Central memory CD8-positive, alpha-beta T cell (primary cell): ENCODE measurements around the gene TRAPPC2L.
A peak's percentile ranks its signal among the peaks of the same experiment; 100 is the strongest.

Experiments used
- ATAC-seq: fragments of 150-1000 bp; cut with Tn5 transposase; replicated peaks from 2 replicates; pipeline ENCODE4 v1.10.0; 2022; ENCODE audit warnings: mild to moderate bottlenecking, moderate FRiP score, moderate number of reproducible peaks; ENCODE audit not compliant: poor library complexity, severe bottlenecking; ENCODE audit errors: extremely low read depth
- DNase-seq, 2 donors: peaks; one replicate each; pipeline ENCODE4 v3.0.0; 2021; ENCODE audit warnings: low spot score in 2 of 2
- H3K27ac Mint-ChIP-seq: one replicate; pipeline ENCODE4 v1.8.0; 2022; ENCODE audit warnings: low read depth, mild to moderate bottlenecking, moderate library complexity, mixed read lengths
- H3K27me3 Mint-ChIP-seq: one replicate; pipeline ENCODE4 v1.8.0; 2022; ENCODE audit warnings: mixed read lengths
- H3K36me3 Mint-ChIP-seq: one replicate; pipeline ENCODE4 v1.8.0; 2022; ENCODE audit warnings: mild to moderate bottlenecking, moderate library complexity, mixed read lengths; ENCODE audit not compliant: insufficient read depth
- H3K4me1 Mint-ChIP-seq: one replicate; pipeline ENCODE4 v1.8.0; 2022; ENCODE audit warnings: mixed read lengths
- H3K4me3 Mint-ChIP-seq: one replicate; pipeline ENCODE4 v1.8.0; 2022; ENCODE audit warnings: mild to moderate bottlenecking, moderate library complexity, mixed read lengths
- H3K9me3 Mint-ChIP-seq: one replicate; pipeline ENCODE4 v1.8.0; 2022; ENCODE audit warnings: mixed read lengths

Gene TRAPPC2L

GRCh38 chr16:88813269-88814143 lies 43.4 kb upstream of the TRAPPC2L start:
- no peaks in the 10 kb centered on the region for H3K9me3 Mint-ChIP-seq

GRCh38 chr16:88814144-88814502 lies 42.8 kb upstream of the TRAPPC2L start:
- ATAC-seq (no peak), DNase-seq (no peak)
- Mint-ChIP-seq H3K27ac (no peak overlapping the region), H3K4me3 (no peak overlapping the region), H3K36me3 (peaks cover 15% of the 10 kb centered on the region), H3K4me1 (peaks cover 18% of the 10 kb centered on the region), H3K27me3 (no peaks in the 10 kb centered on the region), H3K9me3 (no peaks in the 10 kb centered on the region)

More at GRCh38 chr16:88813269-88814143, 43.4 kb upstream of the TRAPPC2L start:
- peak overlapping the region; percentile 88 for H3K4me3 Mint-ChIP-seq
- H3K36me3 Mint-ChIP-seq = peaks cover 14% of the 10 kb centered on the region
- no peaks in the 10 kb centered on the region for H3K27me3 Mint-ChIP-seq
- peaks cover 18% of the 10 kb centered on the region for H3K4me1 Mint-ChIP-seq
- no peak for ATAC-seq
- no peak for DNase-seq
- no peak overlapping the region for H3K27ac Mint-ChIP-seq

DNA sequence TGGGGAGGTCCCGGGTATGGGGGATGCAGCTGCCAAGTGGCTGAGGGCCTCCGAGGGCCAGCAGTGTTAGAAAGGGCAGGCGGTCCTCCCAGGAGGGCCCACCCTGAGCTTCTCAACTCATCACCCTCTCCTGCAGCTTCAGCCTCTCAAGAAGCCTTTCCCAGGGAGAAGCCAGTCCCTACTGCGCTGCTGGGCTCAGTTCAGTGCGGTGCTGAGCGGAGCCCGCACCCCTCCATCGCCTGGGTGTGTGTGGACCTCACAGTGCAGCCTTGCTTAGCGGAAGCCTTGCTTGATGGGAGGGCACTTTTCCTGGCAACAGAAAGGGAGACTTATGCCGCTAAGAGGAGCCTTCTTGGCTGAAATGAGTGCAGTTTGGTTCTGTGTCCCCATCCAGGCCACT lies 41.7 kb upstream of the TRAPPC2L start:
- ATAC-seq = no peak
- no peaks in the 10 kb centered on the region for H3K9me3 Mint-ChIP-seq
- DNase-seq = no peak
- peaks cover 14% of the 10 kb centered on the region for H3K4me1 Mint-ChIP-seq
- peaks cover 11% of the 10 kb centered on the region for H3K36me3 Mint-ChIP-seq
- no peaks in the 10 kb centered on the region for H3K27me3 Mint-ChIP-seq
- no peak overlapping the region for H3K4me3 Mint-ChIP-seq
- no peak overlapping the region for H3K27ac Mint-ChIP-seq

- ATAC-seq (no peak), DNase-seq (peak; percentile 30 to 41)
- Mint-ChIP-seq H3K9me3 (no peaks in the 10 kb centered on the region), H3K36me3 (peaks cover 11% of the 10 kb centered on the region), H3K27ac (no peak overlapping the region), H3K4me3 (no peak overlapping the region), H3K4me1 (peaks cover 10% of the 10 kb centered on the region), H3K27me3 (no peaks in the 10 kb centered on the region)
Measured at GRCh38 chr16:88815901-88816589, 40.9 kb upstream of the TRAPPC2L start.

GRCh38 chr16:88816736-88817535 lies 40.0 kb upstream of the TRAPPC2L start:
- H3K36me3 Mint-ChIP-seq = peaks cover 6% of the 10 kb centered on the region
- ATAC-seq = no peak
- H3K27me3 Mint-ChIP-seq = no peaks in the 10 kb centered on the region
- no peak for DNase-seq
- no peak overlapping the region for H3K4me3 Mint-ChIP-seq
- peaks cover 3% of the 10 kb centered on the region for H3K4me1 Mint-ChIP-seq
- no peak overlapping the region for H3K27ac Mint-ChIP-seq
- H3K9me3 Mint-ChIP-seq = no peaks in the 10 kb centered on the region

GRCh38 chr16:88817785-88818574 lies 38.9 kb upstream of the TRAPPC2L start:
- Mint-ChIP-seq H3K9me3 (no peaks in the 10 kb centered on the region), H3K4me3 (no peak overlapping the region), H3K36me3 (peaks cover 2% of the 10 kb centered on the region), H3K4me1 (no peaks in the 10 kb centered on the region), H3K27ac (no peak overlapping the region), H3K27me3 (no peaks in the 10 kb centered on the region)
- no peak for ATAC-seq
- DNase-seq = no peak

- ATAC-seq (no peak), DNase-seq (no peak)
- Mint-ChIP-seq H3K4me3 (no peak overlapping the region), H3K27ac (no peak overlapping the region), H3K27me3 (no peaks in the 10 kb centered on the region), H3K9me3 (no peaks in the 10 kb centered on the region), H3K4me1 (no peaks in the 10 kb centered on the region), H3K36me3 (peaks cover 2% of the 10 kb centered on the region)
Measured at GRCh38 chr16:88818575-88818874, 38.4 kb upstream of the TRAPPC2L start.

DNA sequence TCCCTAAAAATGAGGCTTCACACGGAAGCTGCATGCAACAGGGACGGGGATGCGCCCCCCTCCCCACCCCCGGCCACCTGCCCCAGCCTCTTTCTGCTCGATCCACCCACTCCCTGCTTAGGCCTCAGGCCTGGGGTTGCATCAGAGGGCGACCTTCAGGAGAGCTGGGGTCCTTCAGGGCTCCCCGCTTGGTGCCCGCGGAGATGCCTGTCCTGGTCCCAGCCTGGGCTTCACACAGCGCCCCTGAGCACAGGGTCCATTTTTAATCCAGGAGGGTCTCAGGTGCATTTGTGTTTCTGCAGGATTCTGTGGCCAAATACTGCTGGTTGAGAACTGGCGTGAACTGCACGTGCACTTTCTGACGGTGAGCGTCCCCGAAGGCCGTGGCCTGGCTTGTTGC lies 37.8 kb upstream of the TRAPPC2L start:
- no peaks in the 10 kb centered on the region for H3K9me3 Mint-ChIP-seq
- no peaks in the 10 kb centered on the region for H3K4me1 Mint-ChIP-seq
- H3K27ac Mint-ChIP-seq = no peak overlapping the region
- H3K27me3 Mint-ChIP-seq = no peaks in the 10 kb centered on the region
- peaks cover 2% of the 10 kb centered on the region for H3K36me3 Mint-ChIP-seq
- no peak for ATAC-seq
- H3K4me3 Mint-ChIP-seq = no peak overlapping the region
- no peak for DNase-seq

DNA sequence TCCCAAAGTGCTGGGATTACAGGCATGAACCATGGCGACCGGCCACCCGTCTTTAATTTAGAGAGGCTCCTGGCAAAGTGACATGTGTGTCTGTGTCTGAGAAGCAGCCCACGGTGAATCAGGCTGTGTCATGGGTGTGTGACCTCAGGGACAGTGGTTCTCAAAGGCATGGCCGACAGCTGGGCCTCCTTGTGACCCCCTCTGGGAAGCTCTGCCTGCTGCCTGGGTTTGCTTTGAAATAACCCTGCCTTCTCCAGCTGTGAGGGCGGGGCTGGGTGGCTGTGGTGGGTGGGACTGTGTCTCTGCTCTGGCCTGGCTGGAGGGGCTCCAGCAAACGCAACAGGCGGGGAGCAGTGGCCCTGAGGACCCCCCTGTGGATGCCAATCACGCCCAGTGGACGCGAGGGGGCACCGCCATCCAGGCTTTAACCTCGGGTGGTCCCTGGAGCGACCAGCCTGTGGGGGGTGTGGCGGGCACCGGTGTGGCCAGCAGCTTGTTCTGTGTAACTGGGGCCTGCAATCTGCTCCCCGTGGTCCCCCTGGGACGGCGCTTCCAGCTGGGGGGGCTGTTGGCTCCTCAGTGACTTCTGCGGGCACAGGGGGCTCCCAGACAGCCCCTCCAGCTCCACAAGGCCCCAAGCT lies 36.4 kb upstream of the TRAPPC2L start:
- peaks cover 2% of the 10 kb centered on the region for H3K36me3 Mint-ChIP-seq
- ATAC-seq = no peak
- no peaks in the 10 kb centered on the region for H3K27me3 Mint-ChIP-seq
- H3K9me3 Mint-ChIP-seq = no peaks in the 10 kb centered on the region
- H3K27ac Mint-ChIP-seq = no peak overlapping the region
- DNase-seq = no peak
- H3K4me1 Mint-ChIP-seq = no peaks in the 10 kb centered on the region
- H3K4me3 Mint-ChIP-seq = no peak overlapping the region

- no peaks in the 10 kb centered on the region for H3K9me3 Mint-ChIP-seq
- H3K4me3 Mint-ChIP-seq = no peak overlapping the region
- DNase-seq (no peak), ATAC-seq (no peak)
- H3K36me3 Mint-ChIP-seq = peaks cover 2% of the 10 kb centered on the region
- no peak overlapping the region for H3K27ac Mint-ChIP-seq
- H3K4me1 Mint-ChIP-seq = no peaks in the 10 kb centered on the region
- H3K27me3 Mint-ChIP-seq = no peaks in the 10 kb centered on the region
Measured at GRCh38 chr16:88821168-88821850, 35.6 kb upstream of the TRAPPC2L start.

DNA sequence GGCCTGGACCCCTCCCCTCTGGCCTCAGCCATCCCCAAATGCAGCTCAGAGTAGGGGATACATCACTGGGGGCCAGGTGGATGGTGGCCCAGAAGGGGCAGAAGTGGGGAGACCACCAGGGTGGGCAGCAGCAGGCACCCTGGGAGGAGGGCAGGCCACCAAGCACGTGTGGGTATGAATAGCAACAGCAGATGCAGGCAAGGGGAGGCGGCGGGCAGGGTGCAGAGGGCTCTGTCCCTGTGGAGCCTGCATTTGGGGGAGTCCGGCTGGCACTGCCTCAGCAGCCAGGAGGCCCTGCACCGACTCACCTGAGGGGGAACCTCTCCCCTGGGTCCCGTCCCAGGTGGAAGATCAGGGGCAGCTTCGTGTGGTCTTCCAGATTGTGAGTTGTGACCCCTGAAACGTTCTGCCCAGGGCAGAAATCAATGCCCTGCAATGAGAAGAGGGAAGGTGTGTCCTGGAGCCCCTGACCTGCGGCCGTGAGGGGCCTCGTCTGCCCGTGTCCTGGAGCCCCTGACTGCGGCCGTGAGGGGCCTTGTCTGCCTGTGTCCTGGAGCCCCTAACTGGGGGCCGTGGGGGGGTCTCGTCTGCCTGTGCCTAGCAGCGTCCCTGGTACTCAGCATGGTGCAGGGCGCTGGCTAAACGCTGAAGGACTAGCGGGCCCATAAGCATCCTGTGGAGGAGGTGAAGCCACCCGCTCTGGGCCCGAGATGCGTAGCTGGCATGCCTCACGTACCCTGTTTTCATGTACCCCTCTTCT lies 34.5 kb upstream of the TRAPPC2L start:
- Mint-ChIP-seq H3K4me1 (no peaks in the 10 kb centered on the region), H3K36me3 (peaks cover 2% of the 10 kb centered on the region), H3K27me3 (no peaks in the 10 kb centered on the region), H3K27ac (no peak overlapping the region), H3K4me3 (no peak overlapping the region), H3K9me3 (no peaks in the 10 kb centered on the region)
- ATAC-seq (no peak), DNase-seq (no peak)
